IPS-NIHi7 (cell line): ENCODE measurements around the gene NAT9.
A peak's percentile ranks its signal among the peaks of the same experiment; 100 is the strongest.

ENCODE experiments used
- DNase-seq: peaks from one replicate; pipeline ENCODE4 v3.0.0; 2012; ENCODE audit warnings: mixed read lengths; ENCODE audit errors: extremely low spot score

The NAT9 gene, protein sequence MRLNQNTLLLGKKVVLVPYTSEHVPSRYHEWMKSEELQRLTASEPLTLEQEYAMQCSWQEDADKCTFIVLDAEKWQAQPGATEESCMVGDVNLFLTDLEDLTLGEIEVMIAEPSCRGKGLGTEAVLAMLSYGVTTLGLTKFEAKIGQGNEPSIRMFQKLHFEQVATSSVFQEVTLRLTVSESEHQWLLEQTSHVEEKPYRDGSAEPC

DNA sequence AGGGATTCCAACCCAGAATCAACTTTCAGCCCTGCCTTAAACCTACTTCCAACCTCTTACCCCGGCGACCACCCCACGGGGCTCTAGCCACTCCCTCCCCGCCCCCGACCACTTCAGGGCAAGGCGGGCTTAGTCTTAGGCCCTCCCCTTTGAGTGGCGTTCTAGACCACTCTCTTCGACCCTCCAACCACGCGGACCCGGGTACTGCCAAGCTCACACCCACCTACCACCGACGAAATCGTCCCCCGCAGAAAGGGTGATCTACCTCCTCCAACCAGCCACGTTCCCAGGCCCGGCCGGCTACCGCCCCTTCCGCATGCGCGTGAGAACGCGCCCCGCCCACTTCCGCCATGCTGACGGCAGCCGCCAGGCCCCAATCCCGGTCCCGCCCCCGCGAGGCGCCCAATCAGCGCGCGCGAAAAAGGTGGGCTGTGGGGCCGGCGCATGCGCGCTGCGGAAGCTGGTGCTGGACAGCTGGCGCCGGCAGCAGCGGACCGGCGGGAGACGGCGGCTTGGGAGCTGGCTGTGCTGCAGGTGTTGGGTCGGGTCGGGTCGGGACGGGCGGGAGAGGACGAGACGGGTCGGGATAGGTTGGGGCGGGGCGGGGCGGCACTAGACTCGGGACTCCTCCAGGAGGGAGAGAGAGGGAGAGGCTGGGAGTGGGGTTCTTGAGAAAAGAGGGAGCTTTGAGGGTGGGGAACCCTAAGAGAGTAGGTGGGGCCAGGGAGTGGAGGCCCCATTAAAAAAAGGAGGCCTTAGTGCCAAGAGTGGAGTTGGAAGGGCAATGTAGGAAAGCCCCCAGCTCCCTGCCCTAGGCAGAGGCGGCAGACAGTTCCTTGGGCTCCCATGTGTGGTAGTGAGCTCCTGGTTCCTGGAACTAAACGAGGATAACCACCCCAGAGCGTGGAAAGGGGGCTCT is at the start of gene NAT9:
TSS of gene NAT9 (minus strand) at position 302 of the 919 bp plus-strand sequence. CDS start 647 bp downstream, outside the sequence.
- DNase-seq: peak; percentile 99

DNA sequence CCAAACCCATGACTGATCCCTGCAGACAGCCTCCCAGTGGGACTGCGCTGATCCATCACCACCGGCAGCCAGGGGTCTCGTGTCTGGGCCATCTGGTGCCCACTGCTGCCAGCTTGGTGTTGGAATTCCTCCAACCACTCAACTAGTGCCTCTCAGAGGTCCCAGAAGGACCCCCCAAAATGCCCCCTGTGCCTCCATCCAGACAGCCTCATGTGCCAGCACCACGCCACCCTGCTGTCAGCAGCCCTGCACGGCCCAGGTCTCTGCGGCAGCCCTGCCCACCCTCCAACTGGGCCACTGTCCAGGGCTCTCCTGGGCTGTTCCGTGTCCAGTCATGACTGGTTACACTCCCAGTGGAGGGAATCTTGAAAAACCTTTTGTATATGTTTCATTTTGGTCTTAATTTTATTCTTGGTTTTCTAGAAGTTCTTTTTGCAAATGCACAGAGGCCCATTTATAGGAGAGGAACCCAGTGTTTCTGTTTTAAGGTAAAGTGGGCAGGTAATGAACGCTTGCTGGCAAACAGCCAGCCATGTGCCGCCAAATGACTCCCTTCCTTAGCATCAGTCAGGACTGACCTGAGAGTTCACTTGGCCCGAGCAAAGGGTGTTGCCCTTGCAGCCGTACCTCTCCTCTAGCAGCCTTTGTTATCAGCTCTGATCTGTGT is 48.9 kb upstream of the NAT9 start:
- no peak for DNase-seq

DNA sequence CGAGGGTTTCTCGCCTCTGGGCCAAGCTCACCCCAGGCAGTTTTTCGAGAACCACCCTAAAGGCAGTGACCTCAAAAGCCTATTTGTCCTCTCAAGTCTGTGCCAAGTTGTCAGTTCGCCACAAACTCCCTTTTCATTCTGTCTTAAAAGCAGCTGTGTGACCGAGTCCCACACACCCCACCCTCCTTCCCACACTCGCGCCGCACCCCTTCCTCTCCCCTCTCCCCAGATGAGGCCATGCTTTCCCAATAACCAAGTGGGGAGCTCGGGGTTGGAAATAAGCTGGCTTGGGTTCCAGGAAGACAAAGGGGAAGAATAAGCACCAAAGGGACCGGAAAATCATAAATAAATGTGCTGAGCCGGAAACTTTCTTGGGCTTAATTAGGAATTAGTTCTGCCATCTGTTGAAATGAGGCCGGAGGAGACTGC is 46.8 kb upstream of the NAT9 start:
- no peak for DNase-seq

DNA sequence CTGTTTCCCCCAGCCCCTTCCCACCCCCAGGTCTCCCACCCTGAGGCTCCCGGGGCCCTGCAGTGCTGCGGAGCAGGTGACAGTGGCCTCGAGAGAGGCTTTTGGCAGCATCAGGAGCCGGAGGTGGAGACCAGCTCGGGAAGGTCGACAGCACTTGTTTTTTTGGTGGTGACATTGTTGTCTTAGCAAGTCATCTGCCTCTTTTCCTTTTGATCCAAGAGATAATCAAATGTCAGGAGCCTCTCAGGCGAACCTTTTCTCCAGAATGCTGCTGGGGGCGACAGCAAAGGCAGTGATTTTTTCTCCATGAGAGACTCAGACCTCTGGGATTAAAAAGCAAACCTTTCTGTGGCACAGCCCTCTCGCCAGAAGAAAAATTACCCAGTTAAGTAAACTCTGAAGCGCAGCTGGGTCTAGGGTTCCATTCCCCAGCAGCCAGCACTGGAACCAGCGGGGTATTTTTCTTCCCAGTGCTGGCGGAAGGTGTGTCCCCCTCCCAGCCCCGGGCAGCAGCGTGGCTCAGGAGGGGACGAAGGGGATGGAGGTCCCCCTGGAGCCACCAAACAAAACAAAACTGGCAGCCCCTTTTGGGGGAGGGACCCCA is 46.3 kb upstream of the NAT9 start:
- no peak for DNase-seq

DNA sequence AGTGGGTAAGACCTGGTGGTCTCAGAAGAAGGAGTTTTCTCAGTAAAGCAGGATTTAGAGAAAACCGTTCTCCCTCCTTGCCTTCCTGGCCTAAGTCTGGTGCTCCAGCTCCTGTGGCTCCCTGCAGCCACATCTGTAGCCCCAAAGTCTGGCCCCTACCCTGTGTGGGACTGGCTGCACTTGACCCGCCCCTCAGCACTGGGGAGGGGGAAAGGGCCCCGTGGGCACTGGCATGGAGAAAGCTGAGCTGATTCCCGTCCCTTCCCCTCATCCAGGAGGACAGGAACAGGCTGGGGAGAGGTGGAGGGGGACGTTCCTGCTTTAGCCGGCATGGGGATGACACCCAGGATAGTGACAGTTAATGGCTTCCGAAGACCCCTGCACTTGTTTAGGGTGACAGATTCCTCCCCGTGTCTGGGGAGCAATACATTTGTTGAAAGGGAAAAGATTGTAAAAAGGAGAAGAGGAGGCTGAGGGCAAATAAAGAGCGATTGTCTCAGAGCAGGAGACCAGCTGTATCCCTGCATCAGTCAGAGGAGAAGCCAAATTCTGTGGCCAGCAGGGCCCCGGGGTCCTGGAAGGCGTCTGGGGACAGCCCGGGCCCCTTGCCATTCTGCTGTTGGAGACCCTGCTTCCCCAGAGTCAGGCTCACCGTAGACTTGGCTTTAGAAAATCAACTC is 45.6 kb upstream of the NAT9 start:
- no peak for DNase-seq

DNA sequence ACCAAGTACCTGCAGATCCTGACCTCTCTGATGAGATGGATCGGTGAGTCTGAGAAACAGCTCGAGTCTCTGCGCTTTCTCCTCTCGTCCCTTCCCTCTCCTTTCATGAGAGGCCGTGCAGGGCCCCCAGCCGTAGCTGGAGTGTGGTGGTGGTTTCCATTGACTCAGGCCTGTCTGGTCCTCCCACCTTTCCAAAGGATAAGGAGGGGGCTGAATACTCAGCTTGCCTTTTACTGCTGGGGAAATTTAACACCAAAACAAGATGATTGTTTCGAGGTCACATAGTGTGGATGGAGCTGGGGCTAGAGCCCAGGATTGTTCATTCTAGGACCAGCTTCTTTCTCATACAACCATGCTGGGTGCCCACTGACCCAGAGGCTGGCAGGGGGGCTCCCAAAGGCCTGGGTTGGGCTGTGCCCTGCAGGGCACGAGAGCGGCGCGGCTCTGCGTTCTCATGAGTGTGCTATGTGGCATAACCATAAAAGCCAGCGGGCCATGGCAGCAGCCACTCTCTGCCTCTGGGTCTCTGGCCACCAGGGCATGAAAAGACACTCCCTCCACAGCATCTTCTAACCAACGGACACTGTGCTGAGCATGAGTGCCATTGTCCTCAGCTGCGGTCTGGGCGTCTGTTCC is 43.8 kb upstream of the NAT9 start:
- no peak for DNase-seq

DNA sequence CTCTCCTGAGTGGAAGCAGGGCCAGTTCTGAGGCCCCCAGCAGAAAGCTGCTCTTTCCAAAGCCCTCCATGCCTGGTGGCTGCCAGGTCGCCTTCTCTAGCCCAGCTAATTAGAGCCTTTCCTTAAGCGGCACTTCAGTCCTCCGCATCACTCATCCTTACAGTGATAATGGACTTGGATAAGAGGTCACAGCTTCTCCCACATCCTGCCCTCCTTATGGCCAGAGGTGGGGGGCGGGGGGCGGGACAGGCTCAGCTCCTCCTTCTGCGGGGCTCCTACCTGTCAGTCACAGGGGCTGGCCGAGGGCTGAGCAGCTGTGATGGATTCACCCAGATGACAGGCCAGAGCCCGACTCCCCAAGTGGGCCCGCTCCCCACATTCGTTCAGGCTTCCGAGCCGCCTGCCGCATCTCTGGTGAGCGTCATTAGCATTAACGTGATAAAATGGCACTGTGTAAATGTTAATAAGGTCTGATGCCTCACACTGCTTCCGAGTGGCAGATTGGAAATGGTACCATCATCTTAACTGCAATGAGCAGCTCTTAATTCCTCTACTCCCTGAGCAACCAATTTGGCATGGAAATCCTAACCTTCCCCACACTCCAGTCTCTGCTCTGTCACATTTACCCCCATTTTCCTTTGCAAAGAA is 42.3 kb upstream of the NAT9 start:
- no peak for DNase-seq

DNA sequence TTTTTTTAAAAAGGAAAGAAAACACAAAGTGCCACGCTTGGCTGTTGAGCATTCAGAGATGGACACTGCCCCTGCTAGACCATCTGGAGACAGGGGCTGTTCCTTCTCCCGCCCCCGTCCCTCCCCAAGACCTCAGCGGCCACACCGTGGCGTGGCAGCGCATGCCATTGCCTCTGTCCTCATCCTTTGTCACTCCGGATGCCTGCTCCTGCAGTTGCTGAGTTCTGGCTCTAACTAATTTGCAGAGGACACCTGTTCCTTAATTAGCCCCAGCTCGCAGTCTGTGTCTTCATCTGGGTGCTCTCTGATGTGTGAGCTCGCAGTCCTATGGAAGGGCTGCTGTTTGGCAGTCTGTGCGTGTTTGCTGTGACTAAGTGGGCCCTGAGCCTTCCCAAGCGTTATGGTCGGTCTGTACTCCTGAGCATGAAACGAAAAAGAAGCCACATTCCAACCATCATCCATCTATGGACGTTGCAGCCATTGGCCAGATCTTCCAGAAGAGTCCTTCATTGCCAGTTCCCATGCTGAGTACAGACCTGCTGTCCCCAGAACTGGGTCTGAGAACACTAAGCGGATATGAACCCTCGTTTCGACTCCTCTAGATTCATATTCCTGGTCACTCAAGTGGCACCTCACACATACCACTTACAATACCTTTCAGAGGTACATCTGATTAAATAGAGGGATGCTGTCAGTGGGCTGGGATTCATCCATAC is 40.9 kb upstream of the NAT9 start:
- DNase-seq: no peak

DNA sequence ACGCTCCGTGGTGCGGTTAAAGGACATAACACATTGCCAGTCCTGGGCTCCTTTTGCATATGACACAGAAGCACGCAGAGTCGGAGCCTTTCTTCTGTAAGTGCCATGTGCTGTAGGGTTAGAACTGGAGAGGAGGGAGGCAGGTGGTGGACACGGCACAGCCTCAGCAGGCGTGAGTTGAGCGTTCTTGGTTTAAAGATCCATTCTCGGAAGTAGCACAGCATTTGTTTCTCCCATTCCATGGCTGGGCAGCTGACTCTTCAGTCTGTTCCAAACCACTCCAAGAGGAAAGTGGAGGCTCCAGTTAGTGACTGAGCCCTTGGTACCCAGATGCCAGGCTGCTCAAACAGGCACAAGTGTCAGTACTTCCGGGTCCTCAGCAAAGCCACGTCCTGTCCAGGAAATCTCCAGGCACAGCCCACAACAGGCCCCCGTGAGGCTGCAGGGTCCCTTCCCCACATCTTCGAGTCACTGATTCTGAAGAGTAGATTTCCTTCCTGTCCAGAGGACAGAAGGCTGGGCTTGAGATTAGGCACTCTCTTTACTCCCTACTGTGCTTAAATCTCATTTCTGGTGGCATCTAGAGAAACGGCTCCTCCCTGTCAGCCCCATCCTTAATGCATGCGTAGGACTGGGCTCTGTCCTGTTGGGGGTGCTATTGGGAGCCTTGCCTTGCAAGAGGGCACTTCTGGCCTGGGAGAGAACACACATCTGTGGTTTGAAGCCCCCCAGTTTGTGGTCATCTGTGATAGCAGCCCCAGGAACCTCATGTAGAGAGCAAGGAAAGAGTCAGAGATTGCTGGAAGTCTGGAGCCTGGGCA is 39.6 kb upstream of the NAT9 start:
- DNase-seq: peak; percentile 82

DNA sequence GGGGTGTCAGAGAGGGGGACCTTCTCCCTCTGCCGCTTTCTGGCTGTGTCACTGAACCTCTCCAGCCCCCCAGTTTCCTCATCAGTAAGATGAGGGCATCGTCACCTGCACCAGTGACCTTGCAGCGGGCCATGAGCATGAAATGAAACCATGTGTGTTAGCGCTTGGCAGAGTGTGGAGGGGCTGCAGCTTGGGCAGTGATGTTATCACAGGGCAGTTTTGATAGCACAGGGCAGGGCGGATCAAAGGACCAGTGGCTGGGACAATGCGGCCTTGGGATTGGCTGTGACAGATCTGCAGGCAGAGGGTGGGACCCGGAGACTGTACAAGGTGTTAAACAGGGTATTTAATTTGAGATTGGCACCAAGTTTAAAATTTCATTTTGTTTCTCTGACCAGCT is 38.9 kb upstream of the NAT9 start:
- no peak for DNase-seq

DNA sequence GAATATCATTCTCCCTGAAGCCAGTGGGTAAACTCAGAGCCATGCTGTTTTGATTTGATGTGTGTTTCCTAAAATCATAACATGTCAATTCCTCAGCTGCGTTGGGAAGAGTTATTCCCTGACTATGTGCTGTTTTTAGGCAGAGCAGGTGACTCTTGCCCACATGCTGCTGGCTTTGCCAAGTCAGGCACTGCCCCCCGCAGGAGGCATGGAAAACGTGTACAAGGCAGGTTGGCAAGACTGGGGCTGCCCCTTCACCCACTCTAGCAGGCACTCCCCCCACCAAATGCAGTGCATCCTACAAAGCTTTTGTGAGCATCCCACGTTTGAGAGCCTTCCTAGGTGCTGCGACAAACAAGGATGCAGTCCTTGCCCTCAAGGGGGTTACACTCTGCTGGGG is 38.3 kb upstream of the NAT9 start:
- no peak for DNase-seq

DNA sequence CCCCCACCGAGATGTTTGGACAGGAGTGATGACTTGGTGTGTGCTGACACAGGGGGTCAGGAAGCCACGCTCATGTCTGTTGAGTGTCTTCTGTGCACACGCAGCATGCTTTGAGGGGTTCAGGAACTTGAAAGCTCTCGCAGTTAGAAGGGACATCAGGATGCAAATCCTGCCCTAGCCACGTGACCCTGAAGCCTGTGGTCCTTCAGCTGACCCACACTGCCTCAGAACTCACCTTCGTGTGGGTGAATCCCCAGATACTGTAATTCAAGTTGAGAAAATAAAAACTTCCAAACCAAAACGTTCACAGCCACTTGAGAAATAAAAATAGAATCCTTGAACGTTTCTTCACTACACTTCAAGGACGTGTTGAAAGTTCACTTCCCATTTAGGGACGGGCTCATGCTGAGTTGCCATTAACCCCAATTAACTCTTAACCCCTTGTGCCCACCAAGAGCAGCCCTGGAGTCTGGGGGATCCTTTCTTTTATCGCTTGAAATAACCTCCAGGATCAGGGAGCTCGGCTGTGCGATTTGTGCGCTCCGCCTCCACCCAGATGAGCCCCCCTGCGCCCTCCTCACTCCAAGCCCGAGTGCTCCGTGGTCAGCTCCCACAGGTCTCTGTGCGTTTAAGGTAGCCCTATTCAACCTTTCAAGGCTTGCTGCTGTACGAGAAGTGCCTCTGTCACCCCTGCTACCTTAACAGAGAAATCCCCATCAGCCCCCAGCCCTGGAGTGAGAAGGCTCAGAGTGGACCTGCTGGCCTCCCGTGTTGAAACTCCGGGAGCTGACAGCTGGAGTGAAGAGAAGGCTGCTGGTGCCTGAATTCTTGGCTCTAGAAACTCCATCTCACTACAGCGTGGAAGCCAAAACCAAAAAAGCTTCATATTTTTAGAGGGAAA is 36.2 kb upstream of the NAT9 start:
- peak; percentile 31 for DNase-seq

DNA sequence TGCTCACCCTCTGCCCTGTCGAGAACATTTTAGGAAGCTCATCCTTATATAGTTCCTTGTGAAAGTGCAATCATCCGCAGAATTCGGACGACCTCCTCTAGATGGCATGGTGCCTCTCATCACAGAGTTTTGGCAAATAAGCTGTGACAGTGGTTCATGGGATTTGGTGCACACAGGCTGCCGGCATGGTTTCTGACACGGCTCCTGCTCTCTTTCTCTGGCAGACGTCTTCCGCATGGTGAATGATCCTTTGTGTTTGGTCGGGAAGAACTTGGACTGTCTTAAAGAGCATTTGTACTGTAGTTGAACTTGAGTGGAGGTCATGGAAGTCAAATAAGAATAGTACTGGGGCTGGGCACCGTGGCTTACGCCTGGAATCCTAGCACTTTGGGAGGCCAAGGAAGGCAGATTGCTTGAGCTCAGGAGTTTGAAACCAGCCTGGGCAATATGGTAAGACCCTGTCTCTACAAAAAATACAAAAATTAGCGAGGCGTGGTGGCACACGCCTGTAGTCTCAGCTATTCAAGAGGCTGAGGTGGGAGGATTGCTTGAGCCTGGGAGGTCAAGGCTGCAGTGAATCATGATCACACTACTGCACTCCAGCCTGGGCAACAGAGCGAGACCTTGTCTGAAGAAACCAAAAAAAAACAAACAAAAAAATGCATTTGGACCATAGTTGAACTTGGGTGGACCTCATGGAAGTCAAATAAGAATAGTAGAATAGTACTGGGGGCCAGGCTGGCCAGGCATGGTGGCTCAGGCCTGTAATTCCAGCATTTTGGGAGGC is 34.7 kb upstream of the NAT9 start:
- DNase-seq: no peak

DNA sequence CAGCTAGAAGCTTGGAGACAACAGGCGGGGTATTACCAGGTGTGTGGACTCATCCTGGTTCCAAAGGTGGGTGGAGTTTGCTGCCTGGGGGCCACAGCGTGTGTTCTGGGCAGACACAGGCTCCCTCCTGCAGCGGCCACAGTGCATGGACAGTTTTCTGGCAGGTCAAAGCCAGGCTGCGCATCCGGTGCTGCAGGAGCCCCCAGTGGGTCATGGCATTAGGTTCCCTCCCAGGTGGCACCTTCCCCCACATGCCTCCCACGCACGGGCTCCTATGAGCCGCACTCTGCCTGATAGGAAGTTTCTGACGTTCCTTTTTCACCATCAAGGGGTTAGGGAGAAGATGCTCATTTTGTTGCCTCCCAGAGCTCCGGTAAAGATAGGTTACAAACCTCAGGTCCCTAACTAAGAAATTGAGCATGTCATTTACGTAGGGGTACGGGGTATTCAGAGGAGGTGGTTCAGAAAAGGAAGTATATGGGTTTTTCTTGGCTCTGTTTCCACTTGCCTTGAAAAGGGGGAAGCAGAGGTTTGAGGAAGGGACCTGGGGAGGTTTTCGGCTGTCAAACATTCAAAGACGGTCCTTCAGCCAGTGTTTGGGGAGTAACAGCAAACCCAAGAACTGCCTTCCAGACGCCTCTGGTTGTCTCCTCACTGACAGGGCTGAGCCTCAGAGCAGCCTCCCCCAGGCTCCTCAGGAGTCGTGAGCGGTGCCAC is 32.7 kb upstream of the NAT9 start:
- DNase-seq: no peak

DNA sequence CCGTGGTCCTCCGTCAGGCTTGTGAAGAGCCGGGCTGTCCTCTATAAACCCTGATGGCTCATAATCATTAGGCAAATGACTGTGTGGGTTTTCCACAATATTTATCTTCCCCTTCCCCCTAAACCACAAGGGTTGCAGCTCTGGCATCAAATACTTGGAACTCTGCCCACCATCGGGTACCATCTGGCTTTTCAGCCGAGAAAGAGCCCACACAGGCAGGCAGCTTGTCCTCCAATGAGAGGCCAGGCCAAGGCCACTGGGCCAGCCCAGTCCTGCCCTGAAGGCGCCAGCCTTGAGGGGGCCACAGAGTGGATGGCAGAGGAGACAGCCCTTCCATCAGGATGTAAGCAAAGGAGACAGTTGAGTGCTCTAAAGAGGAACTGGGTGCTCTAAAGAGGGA is 31.8 kb upstream of the NAT9 start:
- DNase-seq: no peak

DNA sequence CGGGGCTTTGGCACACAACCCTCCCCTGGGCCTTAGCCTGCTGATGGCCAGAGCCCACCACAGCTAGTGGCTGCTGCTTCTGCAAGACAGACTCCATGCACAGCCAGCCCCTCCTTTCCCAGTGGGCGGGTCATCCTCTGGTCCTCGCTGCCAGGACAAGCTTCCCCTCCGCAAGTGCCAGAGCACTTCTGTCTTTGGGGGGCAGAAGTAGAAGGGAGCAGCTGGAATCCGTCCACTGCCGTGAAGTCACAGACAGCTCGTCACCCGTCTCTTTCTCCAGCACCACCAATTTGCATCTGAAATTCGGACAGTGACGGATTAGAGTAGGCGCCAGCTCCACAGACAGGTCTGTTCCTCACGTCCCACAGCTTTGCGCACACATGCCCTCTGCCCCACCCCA is 31.3 kb upstream of the NAT9 start:
- DNase-seq: no peak

DNA sequence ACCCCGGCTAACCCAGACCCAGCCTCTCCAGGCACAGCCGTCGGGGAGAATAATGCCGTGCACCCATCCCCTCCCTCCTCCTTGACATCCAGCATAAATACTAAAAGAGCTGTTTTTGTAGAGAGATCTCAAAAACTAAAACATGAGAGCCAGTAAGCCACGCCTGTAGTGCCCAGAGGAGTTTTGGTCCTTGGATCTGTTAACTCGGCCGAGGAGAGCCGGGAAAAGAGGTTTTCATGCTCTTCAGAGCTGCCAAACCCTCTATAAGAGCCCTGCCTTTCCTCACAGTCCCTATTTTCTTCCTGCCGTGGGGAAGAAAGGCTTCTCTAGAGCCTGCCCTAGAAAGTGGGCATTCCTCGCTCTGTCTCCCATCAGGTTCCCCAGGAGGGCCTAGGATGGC is 30.2 kb upstream of the NAT9 start:
- DNase-seq: no peak
